Stromal cell of bone marrow (primary cell): ENCODE data around the gene SLC9A4.

ENCODE experiments used
- DNase-seq: peaks from one replicate; pipeline ENCODE4 v3.0.0-alpha.2; 2012; ENCODE audit warnings: low read depth

The SLC9A4 gene

DNA sequence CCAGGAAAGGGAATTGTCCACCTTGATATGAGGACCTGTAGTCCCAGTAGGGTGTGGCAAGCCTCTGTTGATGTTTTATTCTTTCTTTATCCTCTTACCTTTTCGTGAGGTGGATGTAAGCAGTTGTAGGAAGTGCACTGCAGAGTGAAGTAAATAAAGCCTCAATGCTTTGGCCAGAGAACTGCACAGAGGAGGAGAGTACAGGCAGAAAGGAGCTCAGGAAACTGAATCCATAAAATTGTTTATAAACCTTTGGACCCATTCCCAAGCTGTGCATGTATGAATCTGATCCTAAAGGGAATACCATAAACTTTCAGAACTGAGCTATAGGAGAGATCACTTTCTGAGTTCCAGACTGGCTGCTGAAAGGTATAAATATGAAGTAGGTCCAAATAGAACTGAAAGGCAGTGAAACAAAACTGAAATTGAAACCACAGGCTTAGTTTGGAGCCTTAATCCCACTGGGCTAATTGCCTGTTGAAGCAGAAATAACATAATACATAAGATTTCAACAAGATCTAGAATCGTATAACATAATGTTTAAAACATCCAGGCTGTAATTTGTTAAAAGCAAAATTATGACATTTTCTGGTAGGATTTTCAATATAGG lies 17.9 kb upstream of the SLC9A4 start:
- no peak for DNase-seq

DNA sequence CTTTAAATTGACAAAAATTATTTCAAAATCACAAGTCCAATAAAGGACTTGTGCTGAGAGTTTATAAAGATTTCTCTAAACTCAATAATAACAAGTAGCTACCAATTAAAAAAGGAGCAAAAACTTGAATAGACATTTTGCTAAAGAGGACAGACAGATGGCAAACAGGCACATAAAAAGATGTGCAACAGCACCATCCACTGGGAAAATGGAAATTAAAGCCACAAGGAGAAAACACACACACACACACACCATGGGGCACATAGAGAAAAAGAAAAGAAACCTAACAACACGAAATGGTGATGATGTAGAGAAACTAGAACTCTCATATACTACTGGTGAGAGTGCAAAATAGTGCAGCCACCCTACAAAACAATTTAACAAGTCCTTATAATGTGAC lies 12.6 kb upstream of the SLC9A4 start:
- no peak for DNase-seq

DNA sequence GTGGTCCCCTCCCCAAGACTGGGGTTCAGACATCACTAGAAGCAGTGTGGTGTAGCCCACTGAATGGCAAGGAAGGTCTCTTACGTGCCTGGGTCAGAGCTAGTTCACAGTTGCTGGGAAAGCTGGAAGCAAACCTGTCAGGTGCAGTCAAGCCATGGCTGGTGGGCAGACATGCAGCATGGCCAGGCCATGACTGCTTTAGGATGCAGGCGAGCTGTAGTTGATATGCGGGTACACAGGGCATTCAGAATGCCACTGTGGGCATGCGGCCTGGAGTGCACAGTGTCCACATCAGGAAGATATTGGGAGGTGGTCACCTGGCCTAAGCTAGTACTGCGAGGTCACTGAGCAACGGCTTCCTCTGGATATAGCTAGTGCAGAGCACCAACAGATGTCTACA lies 11.8 kb upstream of the SLC9A4 start:
- DNase-seq = no peak

DNA sequence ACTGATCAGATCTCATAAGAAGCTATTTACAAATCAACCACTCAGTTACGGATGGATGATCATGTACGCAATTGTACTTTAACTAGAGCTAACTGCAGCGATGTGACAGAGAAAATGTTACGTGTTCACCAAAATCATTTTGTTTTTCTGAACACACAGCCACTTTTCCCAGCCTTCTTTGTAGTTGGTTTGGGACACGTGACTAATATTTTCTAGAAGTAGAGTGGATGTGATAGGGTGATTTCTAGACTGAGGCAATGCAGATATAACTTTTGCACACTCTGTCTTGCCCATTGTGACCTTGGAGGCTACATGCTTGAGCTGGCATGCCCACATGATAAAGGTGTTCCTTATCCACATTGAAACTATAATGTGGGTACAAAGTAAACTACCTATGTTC lies 9.9 kb upstream of the SLC9A4 start:
- no peak for DNase-seq

GRCh38 chr2:102470168-102470567 lies 2.9 kb upstream of the SLC9A4 start:
- DNase-seq = no peak

DNA sequence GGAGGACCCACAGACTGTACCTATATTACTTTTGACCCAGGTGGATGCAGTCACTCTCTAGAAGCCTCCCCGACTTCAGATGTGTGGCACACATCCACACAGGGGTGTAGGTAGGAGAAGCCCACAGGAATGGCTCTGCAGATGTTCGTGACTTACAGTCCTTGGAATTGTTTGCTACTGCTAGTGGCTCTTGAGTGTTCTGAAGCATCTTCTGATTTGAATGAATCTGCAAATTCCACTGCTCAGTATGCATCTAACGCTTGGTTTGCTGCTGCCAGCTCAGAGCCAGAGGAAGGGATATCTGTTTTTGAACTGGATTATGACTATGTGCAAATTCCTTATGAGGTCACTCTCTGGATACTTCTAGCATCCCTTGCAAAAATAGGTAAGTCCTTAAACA lies 605 bp downstream of the SLC9A4 start:
- DNase-seq = no peak

GRCh38 chr2:102474785-102475184 lies 1.8 kb downstream of the SLC9A4 start:
- no peak for DNase-seq

- DNase-seq = no peak
Observed at GRCh38 chr2:102478686-102479470, 5.9 kb downstream of the SLC9A4 start.

DNA sequence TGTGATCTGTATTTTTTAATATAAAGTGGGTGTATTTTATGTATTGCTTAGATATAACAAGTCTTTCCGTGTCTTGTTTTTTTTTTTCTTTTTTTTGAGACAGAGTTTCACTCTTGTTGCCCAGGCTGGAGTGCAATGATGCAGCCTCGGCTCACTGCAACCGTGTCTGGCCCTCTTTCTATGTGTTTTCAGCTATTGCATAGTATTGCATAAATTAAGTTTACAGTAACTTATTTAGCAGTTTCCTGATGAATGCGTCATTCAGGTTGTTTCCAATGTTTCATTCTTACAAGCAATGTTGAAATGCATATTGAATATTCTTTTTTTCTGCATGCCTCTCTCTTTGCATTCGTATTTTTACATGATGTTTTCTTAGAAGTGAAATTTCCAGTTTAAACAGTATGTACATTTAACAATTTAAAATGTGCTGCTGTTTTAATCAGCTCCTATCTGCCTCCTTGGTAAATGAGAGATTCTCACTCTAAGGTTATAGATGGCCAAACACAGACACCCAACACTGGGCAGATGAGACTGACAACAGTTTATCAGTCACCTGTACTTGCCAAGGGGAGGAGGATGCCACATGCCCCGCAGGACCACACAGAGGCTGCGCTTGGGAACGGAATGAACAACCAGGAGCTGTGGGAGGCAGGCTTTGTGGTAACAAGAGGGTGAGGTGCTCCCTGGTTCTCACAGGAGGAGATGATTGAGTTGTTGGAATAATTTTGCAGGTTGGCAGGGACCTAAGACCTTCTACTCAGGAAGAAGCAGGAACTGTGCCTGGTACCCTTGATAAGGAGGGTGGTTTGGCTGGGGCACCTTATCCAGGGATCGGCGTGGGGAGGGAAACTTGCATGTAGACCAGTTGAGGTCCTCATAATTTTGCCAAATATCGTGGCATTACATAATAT lies 7.5 kb downstream of the SLC9A4 start:
- DNase-seq = no peak

GRCh38 chr2:102481931-102482330 lies 8.9 kb downstream of the SLC9A4 start:
- DNase-seq = no peak

- no peak for DNase-seq
Observed at GRCh38 chr2:102483086-102483485, 10.1 kb downstream of the SLC9A4 start.

DNA sequence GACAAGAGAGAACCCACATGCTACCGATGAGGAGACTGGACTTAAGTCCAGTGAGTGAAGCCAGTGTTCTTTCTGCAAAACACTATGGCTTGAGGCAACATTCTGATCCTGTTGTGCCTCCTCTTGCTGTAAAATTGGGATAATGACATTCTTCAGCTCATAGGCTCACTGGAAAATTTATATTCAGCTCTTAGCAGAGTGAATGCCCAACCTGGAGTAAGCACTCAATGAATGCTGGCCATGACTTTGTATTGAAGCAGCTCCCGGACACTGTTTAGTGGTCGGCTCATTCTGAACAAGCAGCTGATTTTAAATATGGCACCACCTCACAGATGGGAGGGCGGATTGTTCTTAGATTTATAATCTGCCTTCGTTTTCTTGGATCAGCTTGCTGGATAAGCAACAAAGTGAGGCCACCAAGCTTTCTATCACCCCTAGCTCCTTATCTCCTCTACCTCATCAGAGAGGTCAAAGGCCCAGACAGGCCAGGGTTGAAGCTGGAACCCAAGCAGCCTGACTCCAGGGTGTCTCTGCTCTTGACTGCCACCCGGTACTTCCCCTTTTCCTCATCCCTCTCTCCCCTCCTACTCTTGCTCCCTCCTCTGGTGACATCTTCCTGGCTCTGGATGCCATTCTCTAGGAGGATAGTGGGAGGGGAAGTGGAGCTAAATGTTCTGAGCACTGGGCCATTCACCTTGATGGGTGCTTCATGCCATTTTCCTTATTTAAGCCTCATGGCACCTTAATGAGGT lies 11.5 kb downstream of the SLC9A4 start:
- no peak for DNase-seq

- no peak for DNase-seq
Observed at GRCh38 chr2:102485147-102485785, 12.2 kb downstream of the SLC9A4 start.

DNA sequence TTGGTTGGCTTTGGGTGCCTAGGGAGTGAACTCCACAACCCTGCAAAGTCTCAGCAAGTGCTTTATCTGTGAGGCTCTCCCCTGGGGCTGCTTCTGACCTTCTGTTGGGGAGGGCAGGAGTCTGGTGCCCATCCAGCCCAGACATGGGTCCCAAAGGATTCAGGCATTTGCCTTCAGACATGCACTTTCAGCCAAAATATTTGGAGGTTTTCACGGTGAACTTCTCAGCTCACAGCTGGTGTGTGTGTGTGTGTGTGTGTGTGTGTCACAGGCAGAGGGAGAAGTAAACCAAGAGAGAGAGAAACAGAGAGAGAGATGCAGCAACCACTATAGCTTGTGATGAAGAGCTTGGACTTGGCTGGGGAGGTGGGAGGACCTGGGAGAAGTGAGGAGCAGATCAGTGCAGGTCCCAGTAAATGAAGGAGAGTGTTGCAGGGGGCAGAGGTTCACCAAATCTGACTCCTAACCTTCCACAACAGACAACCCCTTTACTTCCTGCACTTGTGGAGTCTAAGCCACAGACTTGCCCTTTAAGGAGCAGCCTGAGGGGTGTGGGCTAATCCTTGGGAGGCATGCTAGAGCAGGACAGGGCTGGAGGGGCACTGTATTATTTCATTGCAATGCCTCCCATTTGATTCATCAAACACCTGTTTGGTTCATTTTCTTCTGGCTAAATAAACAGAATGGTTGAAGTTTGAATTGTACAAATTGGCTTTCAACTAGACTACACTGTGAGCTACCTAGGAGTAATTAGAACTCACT lies 14.1 kb downstream of the SLC9A4 start:
- no peak for DNase-seq

DNA sequence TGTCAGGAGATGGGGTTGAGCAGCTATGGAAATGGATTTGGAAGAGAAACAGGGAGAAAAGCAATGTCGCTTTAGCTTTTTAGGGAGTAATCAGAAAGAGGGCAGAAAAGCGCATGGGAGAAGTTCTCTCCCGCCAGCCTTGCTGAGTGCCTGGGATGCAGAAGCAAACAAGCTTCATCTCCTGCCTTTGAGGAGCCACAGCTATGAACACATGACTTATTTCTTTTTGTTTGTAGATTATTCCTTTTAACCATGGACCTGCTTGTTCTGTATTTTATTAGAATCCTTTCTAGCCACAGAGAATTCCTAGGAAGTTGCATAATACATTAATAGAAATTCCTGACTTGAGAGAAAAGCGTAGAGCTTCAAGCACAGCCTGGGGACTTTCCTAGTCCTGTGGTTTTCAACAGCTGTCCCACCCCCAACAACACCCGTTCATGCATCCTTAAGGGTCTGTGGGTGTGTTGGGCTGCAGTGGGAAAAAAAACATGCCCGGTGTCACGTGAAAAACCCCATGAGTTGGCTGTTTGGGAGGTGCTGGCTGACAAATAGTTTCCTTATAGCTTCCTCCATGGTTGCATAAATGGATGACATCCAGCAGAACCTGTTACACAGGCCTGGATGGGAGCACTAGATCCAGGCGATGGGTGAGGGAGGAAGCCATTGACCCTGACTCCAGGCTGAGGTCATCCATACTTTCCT lies 14.9 kb downstream of the SLC9A4 start:
- DNase-seq = peak; percentile 21

DNA sequence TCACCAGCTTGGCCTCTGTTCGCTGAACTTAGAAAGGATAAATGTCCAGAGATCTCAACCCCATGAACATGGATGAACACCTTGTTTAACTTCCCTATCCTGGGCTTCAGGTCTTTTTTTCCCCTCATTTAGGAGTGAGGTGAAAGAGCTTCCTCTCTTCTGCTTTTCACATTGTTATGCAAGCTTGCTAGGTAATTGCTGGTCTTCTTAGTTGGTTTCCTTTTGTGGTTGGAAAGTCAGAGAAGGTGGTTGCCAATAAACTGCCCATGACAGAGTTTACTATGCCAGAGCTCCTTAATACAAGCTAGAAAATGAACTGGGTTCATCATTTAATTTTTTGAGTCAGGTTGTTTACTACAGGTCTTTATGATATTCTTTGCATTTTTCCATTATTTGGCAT lies 16.6 kb downstream of the SLC9A4 start:
- DNase-seq = no peak

DNA sequence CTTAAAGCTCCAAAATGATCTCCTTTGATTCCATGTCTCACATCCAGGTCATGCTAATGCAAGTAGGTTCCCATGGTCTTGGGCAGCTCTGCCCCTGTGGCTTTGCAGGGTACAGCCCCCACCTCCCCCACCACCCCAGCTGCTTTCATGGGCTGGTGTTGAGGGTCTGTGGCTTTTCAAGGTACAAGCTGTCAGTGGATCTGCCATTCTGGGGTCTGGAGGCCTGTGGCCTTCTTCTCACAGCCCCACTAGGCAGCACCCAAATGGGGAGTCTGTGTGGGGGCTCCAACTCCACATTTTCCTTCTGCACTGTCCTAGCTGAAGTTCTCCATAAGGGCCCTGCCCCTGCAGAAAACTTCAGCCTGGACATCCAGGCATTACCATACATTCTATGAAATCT lies 19.0 kb downstream of the SLC9A4 start:
- no peak for DNase-seq

DNA sequence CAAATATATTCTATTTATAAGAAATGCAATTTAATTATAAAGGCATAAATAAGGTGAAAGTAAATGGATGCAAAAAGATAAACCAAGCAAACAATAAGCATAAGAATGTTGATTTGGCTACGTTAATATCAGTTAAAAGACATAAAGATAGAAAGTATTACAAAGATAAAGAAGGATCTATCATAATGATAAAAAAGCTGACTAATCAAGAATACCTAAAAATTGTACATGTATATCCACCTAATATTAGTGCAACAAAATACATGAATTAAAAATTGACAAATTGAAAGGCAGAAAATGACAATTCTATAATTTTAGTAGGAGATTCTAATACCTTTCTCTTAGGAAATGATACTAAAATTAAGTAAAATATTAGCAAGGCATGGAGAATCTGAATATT lies 21.5 kb downstream of the SLC9A4 start:
- no peak for DNase-seq

DNA sequence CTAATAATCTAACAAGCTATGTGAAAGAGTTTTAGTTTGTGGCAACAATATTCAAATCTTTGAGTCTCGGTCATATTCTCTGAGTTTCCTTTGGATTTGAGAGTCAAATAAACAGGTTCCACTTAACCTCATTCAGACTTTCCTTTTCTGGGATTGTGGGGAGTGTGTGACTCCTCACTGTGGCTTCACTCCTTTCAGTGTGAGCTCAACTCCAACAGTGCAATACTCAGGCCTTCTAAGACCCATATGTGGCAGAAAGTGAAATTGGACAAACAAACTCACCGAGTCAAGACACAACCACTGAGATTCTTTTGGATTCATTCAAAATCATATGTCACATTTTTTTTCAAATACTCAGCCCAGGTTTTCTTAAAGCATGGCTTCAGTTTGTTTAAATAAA lies 25.4 kb downstream of the SLC9A4 start:
- DNase-seq = no peak

DNA sequence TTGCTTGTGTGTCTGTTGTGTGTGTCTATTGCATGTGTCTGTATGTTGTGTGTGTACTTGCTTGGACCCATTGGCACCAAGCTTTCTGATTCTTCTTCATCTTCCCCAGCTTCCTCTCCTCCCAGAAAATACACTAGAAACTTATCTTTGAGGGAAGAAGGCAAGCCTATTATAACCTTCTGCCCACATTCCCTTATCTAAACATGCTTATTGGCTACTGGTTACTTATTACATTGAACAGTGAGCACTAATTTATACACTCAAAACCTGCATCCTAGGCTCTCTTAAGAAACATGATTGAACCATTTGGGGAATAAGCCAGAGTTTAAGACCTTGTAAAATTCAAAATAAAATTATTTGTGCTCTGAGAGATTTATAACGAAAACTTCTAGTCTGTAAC lies 26.5 kb downstream of the SLC9A4 start:
- no peak for DNase-seq
